GM12872 (cell line): Measurements from ENCODE around the gene PIK3CB.

Experiments
- TF ChIP-seq, protein P1 (sequence below): IDR thresholded peaks from 3 replicates; pipeline ENCODE4 v1.5.1; 2011; ENCODE audit warnings: low read depth, mild to moderate bottlenecking, low read length, moderate library complexity; ENCODE audit not compliant: insufficient read depth

The PIK3CB gene

DNA sequence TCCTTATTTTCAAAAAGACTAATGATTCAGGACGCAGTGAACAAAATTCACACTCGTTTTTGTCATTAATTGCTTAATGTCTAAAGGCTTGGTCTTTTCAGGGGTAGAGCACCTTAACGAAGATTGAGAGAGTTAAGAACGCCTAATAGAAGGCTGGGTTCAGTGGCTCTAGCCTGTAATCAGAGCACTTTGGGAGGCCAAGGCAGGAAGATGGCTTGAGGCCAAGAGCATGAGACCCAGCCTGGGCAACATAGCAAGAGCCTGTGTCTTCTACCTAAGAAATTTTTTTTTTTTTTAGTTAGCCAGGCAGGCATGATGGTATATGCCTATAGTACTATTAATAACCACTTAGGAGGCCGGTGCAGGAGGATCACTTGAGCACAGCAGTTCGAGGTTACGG lies 7.5 kb downstream of the PIK3CB start:
- TF ChIP-seq, protein P1, sequence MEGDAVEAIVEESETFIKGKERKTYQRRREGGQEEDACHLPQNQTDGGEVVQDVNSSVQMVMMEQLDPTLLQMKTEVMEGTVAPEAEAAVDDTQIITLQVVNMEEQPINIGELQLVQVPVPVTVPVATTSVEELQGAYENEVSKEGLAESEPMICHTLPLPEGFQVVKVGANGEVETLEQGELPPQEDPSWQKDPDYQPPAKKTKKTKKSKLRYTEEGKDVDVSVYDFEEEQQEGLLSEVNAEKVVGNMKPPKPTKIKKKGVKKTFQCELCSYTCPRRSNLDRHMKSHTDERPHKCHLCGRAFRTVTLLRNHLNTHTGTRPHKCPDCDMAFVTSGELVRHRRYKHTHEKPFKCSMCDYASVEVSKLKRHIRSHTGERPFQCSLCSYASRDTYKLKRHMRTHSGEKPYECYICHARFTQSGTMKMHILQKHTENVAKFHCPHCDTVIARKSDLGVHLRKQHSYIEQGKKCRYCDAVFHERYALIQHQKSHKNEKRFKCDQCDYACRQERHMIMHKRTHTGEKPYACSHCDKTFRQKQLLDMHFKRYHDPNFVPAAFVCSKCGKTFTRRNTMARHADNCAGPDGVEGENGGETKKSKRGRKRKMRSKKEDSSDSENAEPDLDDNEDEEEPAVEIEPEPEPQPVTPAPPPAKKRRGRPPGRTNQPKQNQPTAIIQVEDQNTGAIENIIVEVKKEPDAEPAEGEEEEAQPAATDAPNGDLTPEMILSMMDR, result no peak

DNA sequence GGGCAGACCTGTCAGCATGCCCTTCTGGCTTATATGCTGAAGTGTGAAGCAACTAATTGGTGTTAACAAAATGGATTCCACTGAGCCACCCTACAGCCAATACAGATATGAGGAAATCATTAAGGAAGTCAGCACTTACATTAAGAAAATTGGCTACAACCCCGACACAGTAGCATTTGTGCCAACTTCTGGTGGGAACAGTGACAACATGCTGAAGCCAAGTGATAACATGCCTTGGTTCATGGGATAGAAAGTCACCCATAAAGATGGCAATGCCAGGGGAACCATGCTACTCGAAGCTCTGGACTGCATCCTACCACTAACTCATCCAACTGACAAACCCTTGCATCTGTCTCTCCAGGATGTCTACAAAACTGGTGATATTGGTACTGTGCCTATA lies 9.4 kb downstream of the PIK3CB start:
- TF ChIP-seq, protein P1, result no peak

DNA sequence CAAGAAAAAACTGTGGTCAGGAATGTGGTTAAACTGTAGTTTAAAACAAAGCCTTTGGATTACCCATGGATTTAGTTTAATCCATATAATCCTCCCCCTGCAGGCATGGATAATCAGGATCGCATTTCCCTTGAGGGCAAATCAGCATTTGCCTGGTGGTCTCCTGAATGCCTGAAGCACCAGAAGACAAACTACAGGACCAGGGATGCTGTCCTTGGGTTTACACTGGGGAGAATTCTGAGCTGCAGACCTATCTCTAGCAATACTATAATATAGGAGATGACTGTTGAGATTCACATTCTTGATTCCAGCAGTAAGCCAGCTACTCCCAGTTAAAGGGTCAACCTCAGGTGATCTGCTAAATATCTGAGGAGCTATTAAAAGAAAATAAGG lies 10.6 kb downstream of the PIK3CB start:
- TF ChIP-seq, protein P1, result no peak

DNA sequence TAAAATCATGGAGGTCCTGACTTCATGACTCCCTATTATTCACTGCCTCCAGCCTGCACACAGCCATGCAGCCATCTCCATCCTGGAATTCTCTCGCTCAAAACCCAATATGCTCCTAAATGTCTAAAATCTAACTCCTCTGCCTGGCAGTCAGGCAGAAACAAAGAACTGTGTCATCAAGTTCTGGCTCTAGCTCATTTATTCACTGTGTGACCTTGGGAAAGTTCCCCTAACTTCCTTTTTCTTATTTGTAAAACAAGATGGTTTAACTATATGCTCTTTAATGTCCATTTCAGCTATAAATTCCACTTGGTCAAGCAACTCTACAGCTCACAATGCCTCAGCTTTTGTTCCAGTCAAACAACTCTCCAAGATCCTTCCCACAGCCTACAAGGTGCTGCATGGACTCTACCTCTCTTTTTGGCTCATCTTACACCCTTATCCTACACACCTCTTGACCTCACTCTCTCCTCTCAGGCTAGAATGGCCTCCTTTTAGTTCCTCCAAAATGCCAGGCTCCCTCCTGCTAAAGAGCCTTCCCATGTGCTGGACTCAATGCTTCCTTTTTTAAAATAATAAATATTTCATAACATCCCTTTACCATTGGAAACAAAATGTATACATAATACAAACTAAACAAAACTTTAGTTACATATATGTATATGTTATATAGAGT lies 16.4 kb downstream of the PIK3CB start:
- TF ChIP-seq, protein P1, result no peak

DNA sequence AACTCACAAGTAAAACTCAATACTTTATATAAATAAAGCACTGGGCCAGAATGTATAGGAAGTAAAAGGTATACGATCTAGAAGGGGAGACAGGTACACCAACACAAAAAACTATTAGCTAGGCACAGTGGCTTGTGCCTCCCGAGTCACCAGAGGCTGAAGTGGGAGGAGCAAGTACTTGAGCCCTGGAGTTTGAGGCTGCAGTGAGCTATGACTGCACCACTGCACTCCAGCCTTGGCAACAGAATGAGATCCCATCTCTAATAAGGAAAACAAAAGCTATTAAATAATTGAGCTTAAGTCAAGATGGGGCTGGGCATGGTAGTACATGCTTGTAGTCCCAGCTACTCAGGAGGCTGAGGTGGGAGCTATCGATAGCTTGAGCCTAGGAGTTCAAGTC lies 17.0 kb downstream of the PIK3CB start:
- TF ChIP-seq, protein P1, result no peak

DNA sequence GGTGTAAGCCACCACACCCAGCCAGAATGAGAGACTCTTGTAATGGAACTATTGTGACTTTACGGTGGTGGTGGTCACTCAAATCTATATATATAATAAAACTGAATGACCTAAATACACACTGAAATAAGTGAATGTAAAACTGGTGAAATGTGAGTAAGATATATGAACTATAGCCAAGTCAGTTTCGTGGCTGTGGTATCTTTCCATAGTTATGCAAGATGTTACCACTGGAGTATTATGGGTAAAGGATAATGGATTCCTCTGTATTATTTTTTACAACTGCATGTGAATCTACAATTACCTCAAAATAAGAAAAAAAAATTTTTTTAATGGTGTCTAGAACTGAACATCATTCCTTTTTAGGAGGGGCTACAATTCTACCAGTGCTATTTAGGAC lies 21.9 kb downstream of the PIK3CB start:
- TF ChIP-seq, protein P1, result no peak

DNA sequence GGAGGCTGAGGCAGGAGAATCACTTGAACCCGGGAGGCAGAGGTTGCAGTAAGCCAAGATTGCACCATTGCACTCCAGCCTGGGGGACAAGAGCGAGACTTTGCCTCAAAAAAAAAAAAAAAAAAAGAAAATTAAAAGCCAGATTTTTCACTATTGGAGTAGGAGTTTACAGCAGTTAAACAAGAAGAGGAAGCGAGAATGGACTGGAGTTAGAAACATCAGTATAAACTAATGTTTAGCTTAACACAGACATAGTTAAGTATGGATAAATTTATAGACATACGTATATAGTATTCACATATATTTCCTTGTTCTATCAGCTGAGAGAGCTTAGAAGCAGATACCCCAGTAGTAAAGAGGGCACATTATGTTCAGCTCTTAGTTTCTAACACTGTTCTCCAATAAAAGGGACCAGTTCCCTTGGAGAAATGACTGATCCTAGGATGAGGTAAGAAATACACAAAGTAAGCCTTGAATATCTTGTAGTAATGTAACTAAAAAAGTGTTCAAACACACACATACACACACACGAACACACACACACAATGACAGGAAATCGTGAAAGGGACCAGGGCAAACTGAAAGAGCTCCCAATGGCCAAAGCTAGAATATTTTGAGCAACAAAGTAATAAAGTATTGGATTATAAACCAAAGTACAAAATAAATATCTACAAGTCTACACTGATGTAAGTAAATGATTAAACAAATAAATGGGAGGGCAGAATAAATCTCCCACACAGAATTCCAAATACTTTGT lies 25.1 kb downstream of the PIK3CB start:
- TF ChIP-seq, protein P1, result no peak
